HL-60 (cell line): ENCODE data around the gene CBX4.

ENCODE experiments used
- GABPA ChIP-seq: IDR thresholded peaks from 2 replicates; pipeline ENCODE4 v1.6.1; 2012; ENCODE audit warnings: low read depth
- POLR2AphosphoS5 ChIP-seq: IDR thresholded peaks from 2 replicates; pipeline ENCODE4 v1.6.1; 2012; ENCODE audit warnings: low read depth
- TF ChIP-seq, protein P1 (sequence below): IDR thresholded peaks from one replicate; pipeline ENCODE4 v1.5.1; 2011; ENCODE audit warnings: low read length, control low read depth, inconsistent platforms; ENCODE audit not compliant: insufficient read depth

DNA sequence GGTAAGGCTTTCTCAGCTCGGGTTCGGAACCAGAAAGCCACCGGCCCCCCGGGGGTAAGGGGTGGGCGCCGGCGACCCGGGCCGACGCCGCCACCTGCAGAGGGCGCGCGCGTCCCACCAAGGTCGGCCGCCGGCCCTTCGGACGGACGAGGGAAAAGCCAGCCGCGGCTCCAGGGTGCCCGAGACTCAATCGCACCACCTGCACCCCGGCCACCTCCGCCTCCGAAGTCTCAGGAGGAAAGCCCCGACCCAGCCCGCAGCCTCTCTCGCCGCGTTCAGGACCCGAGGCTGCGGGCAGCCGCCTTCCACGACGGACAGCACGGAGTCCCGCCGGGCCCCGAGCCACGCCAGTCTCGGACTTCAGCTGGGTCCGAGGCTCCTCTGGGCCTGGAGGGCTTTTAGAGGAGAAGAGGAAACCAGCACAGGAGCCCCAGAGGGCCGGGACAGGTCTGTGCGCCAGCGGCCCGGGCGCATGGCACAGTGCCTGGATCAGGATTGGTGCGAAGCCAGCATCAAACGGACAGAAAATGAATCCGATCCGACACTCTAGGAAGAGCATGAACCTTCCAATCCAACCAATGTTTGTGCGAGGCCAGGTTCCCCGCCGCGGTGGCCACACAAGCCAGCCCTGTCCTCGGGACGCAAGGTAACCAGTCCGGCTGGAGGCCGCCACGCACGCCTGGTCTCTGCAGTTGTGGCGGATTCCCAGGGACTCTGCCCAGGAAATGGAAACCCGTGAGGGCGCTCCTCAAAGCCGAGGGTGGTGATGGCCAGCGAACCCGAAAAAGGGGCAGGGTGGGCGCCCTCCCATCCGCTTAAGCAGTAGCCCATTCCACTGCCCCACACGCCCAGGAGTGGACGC lies 49.1 kb downstream of the CBX4 start:
- TF ChIP-seq, protein P1, sequence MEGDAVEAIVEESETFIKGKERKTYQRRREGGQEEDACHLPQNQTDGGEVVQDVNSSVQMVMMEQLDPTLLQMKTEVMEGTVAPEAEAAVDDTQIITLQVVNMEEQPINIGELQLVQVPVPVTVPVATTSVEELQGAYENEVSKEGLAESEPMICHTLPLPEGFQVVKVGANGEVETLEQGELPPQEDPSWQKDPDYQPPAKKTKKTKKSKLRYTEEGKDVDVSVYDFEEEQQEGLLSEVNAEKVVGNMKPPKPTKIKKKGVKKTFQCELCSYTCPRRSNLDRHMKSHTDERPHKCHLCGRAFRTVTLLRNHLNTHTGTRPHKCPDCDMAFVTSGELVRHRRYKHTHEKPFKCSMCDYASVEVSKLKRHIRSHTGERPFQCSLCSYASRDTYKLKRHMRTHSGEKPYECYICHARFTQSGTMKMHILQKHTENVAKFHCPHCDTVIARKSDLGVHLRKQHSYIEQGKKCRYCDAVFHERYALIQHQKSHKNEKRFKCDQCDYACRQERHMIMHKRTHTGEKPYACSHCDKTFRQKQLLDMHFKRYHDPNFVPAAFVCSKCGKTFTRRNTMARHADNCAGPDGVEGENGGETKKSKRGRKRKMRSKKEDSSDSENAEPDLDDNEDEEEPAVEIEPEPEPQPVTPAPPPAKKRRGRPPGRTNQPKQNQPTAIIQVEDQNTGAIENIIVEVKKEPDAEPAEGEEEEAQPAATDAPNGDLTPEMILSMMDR = no peak
- no peak for TF ChIP-seq GABPA
- TF ChIP-seq POLR2AphosphoS5 = no peak
